A673 (cell line): ENCODE measurements around the gene HRH1.

Source experiments
- EZH2 ChIP-seq: fragments of 200-600 bp; sonication (generic); IDR thresholded peaks from 2 replicates; pipeline ENCODE4 v1.6.1; 2017; ENCODE audit warnings: borderline replicate concordance, low read depth, mild to moderate bottlenecking, mixed read lengths, antibody characterized with exemption, low read length; ENCODE audit not compliant: poor library complexity, severe bottlenecking
- TF ChIP-seq, protein P1 (sequence below): fragments of 300-800, 200-600 bp; sonication (generic); conservative IDR thresholded peaks from 2 replicates; pipeline ENCODE4 v1.5.1; 2017; ENCODE audit warnings: low read depth, mild to moderate bottlenecking, antibody characterized with exemption, low read length, moderate library complexity, mixed read lengths

DNA sequence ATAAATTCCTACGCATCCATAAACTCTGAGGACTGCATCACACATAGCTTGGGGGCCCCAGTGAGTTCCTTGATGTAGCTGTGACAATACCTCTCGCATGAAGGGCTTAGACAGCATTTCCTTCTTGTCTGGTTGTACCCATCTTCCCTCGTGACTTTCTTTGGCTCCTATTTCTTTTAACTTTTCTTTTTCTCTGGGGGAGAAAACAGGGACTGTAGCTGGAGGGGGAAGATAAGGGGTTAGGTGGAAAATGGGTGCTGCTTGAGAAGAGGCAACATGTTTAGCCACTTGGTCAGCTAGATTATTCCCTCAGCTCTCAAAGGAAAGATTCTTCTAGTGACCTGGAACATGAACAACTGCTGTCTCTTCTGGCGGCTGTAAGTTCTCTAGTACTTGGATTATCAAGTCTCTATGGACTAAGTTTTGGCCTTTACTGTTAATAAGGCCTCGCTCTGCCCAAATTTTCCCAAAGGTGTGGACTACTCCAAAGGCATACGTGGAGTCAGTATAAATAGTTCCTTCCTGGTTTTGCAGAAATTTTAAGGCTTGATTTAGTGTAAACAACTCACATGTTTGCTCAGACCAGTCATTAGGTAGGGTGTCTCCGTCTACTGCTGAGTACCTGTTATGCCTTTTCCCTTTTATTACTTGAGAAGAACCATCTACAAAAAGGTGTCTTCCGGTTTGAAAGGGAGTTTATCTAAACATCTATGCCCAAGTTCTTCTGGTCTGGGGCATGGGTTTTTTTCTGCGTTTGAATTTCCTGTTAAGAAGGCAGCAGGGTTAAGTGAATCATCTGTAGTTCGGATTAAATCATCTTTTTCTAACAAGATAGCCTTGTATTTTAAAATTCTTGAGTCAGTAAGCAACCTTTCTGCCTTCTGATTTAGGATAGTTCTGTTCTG lies 96.9 kb downstream of the HRH1 start:
- TF ChIP-seq, protein P1, sequence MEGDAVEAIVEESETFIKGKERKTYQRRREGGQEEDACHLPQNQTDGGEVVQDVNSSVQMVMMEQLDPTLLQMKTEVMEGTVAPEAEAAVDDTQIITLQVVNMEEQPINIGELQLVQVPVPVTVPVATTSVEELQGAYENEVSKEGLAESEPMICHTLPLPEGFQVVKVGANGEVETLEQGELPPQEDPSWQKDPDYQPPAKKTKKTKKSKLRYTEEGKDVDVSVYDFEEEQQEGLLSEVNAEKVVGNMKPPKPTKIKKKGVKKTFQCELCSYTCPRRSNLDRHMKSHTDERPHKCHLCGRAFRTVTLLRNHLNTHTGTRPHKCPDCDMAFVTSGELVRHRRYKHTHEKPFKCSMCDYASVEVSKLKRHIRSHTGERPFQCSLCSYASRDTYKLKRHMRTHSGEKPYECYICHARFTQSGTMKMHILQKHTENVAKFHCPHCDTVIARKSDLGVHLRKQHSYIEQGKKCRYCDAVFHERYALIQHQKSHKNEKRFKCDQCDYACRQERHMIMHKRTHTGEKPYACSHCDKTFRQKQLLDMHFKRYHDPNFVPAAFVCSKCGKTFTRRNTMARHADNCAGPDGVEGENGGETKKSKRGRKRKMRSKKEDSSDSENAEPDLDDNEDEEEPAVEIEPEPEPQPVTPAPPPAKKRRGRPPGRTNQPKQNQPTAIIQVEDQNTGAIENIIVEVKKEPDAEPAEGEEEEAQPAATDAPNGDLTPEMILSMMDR: no peak
- TF ChIP-seq EZH2: no peak
